Fibroblast of villous mesenchyme (primary cell): ENCODE results near the gene ZBTB20. TPM values are rescaled to one million over a fixed set of nuclear protein-coding genes. Genes with fewer than 3 reads are reported as not detected.
A peak's percentile ranks its signal among the peaks of the same experiment; 100 is the strongest.

ENCODE experiments used
- DNase-seq: peaks from one replicate; pipeline ENCODE4 v3.0.0-alpha.2; 2010; ENCODE audit warnings: low read depth
- H3K4me3 ChIP-seq: 2 replicates; pipeline ENCODE4 v1.5.1; 2011; ENCODE audit warnings: low read depth, mild to moderate bottlenecking, low read length
- CTCF ChIP-seq: IDR thresholded peaks from 2 replicates; pipeline ENCODE4 v1.5.1; 2012; ENCODE audit warnings: low read depth, mild to moderate bottlenecking, low read length; ENCODE audit not compliant: insufficient read depth
- small RNA-seq: library from RNA; depleted of rRNA; stranded (forward); fragments of <200 nt; gene quantifications from one replicate; pipeline ENCODE3, GENCODE V24; 2012
- total RNA-seq: library from RNA; depleted of rRNA; stranded (reverse); fragments of >200 nt; gene quantifications from 2 replicates; pipeline ENCODE4 v1.2.3, GENCODE V29; 2012

Gene ZBTB20
- total RNA-seq, 1 donor, result 28.1 TPM

GRCh38 chr3:114285648-114286230 is 861.3 kb downstream of the ZBTB20 start:
- no peak overlapping the region for H3K4me3 ChIP-seq
- no peak for DNase-seq
- TF ChIP-seq CTCF, result no peak

GRCh38 chr3:114284644-114285043 is 862.4 kb downstream of the ZBTB20 start:
- TF ChIP-seq CTCF, result no peak
- no peak for DNase-seq

More at GRCh38 chr3:114284644-114285043, 862.4 kb downstream of the ZBTB20 start:
- H3K4me3 ChIP-seq, result no peak overlapping the region

Small RNA genes lying within 50 kb of the gene (small RNA-seq; reads per million reads assigned to genes)
- 4.1 reads per million, percentile 78 among the genes with 10 or more reads in this experiment for gene MIR4796
